ENCODE data around the gene CHRNA7. TPM values are rescaled to one million over a fixed set of nuclear protein-coding genes. Genes with fewer than 3 reads are reported as not detected.

CHRNA7 gene
- total RNA-seq, 6 experiments from 2014 or later: not detected

DNA sequence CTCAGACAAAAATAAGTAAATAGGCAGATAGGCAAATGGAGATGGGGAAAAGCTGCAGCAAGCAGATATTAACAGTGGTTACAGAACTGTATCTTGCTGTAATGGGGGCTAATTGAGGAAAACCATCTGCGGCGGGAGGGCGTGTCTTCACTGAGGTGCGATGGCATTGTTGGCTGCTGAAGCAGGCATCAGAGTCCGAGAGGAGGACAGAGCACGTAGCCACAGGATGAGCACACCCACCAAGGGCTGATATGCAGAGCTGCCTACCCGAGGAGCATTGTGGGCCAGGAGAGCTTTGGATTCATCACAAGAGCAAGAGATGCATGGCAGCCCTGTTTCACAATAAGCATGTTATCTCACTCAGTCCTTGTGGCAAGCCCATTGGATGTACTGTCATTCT, 30.4 kb downstream of the CHRNA7 start:
- Mint-ChIP-seq H3K9me3 (peaks cover 46% of the 10 kb centered on the region), H3K4me1 (ENCODE audit: low read depth) (no peaks in the 10 kb centered on the region), H3K27me3 (ENCODE audit: insufficient read depth) (peaks cover 2% of the 10 kb centered on the region; the same call in 1 of the 2 replicates), H3K4me3 (no peak overlapping the region), H3K36me3 (ENCODE audit: low read depth) (no peaks in the 10 kb centered on the region), H3K27ac (no peak overlapping the region)
- DNase-seq: no peak
- TF ChIP-seq, protein P1, sequence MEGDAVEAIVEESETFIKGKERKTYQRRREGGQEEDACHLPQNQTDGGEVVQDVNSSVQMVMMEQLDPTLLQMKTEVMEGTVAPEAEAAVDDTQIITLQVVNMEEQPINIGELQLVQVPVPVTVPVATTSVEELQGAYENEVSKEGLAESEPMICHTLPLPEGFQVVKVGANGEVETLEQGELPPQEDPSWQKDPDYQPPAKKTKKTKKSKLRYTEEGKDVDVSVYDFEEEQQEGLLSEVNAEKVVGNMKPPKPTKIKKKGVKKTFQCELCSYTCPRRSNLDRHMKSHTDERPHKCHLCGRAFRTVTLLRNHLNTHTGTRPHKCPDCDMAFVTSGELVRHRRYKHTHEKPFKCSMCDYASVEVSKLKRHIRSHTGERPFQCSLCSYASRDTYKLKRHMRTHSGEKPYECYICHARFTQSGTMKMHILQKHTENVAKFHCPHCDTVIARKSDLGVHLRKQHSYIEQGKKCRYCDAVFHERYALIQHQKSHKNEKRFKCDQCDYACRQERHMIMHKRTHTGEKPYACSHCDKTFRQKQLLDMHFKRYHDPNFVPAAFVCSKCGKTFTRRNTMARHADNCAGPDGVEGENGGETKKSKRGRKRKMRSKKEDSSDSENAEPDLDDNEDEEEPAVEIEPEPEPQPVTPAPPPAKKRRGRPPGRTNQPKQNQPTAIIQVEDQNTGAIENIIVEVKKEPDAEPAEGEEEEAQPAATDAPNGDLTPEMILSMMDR (IDR thresholded peaks at IDR 0.05): no peak

DNA sequence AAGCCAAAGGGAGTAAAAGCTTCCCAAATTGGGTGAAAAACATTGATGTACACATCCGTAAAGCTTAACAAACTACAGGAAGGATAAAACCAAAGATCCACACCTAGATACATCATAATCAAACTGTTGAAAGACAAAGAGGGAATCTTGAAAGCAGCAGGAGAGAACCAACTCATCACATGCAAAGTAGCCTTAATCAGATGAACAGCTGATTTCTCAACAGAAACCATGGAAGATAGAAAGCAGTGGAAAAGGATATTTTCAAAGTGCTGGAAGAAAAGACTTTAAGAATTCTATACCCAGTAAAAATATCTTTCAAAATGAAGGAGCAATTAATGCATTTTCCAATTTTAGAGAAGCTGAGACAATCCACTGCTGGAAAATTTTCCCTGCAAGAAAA, 36.8 kb downstream of the CHRNA7 start:
- TF ChIP-seq, protein P1 (IDR thresholded peaks at IDR 0.05): no peak
- no peak overlapping the region for H3K4me3 Mint-ChIP-seq
- H3K4me1 Mint-ChIP-seq (ENCODE audit: low read depth): no peaks in the 10 kb centered on the region
- H3K27me3 Mint-ChIP-seq (ENCODE audit: insufficient read depth): peaks cover 2% of the 10 kb centered on the region; the same call in 1 of the 2 replicates
- no peak for DNase-seq
- H3K36me3 Mint-ChIP-seq (ENCODE audit: low read depth): peaks cover 7% of the 10 kb centered on the region
- peaks cover 75% of the 10 kb centered on the region for H3K9me3 Mint-ChIP-seq
- H3K27ac Mint-ChIP-seq: no peak overlapping the region

DNA sequence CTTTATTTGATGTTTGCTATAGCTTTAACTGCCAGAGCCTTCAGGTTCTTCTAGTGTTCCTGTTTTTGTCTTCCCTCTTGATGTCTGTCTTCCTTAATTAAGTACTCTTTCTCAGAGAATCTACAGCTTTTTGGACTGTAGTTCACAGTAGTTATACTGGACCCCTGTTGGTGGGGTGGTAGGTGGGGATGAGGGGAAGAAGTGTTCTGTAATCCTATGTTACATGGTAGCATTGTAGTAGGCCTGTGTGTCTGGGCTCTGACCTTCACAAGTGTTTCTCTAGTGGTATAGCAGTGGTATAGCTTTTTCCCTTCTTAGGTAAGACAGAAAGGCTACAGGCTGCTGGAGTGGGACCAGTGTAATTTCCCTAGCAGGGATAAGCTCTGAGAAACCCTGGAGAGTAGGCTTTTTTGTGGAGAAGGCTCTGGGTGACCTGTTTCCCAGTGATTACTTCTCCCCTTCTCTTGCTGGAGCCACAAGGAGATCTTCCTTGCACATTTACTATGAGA, 59.6 kb downstream of the CHRNA7 start:
- Mint-ChIP-seq H3K36me3 (ENCODE audit: low read depth) (no peaks in the 10 kb centered on the region), H3K27ac (no peak overlapping the region)

DNA sequence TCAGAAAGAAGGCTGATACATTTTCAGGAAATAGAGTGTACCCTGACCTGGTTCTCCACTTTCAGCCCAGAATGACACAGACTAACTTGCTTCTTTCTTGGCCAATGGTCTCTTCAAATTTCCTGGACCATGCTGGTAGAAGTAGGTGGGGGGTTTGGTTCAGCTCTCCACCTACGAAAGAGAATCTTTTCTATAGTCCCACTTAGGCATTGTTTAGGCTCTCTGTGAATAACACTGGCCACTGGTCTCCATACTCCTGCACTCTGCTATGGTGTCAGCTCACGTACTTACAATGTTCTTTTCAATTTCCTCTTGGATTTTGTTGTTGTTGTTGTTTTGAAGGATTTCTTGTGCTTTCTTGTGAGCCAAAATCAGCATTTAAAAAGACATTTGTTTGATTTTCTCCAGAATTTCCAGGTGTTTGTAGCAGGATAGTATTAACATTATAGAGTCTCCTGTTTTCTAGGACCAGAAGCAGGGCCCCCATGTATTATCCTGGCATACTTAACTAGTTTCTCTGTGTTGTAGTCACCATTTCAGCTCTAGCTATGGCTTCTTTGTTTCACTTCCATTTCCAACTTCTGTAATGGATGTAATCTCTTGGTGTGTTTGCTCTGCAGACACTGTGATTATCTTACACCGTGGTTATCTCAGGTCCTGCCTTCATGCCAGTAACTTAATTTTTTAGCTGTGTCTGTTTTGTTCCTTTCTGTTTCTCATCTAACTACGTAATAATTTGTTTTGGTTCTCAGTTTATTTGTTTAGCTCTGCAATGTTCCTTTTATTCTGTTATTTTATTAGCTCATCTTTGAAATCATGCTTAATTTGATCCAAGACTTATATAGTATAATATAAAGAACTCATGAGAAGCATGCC, 61.4 kb downstream of the CHRNA7 start:
- no peak for DNase-seq
- H3K4me3 Mint-ChIP-seq: no peak overlapping the region
- H3K27me3 Mint-ChIP-seq (ENCODE audit: insufficient read depth): no peaks in the 10 kb centered on the region
- no peaks in the 10 kb centered on the region for H3K36me3 Mint-ChIP-seq (ENCODE audit: low read depth)
- TF ChIP-seq, protein P1 (IDR thresholded peaks at IDR 0.05): no peak
- peaks cover 40% of the 10 kb centered on the region for H3K9me3 Mint-ChIP-seq
- no peaks in the 10 kb centered on the region for H3K4me1 Mint-ChIP-seq (ENCODE audit: low read depth)
- H3K27ac Mint-ChIP-seq: no peak overlapping the region

More for the DNA sequence above, 59.6 kb downstream of the CHRNA7 start:
- Mint-ChIP-seq H3K27me3 (ENCODE audit: insufficient read depth) (no peaks in the 10 kb centered on the region), H3K4me1 (ENCODE audit: low read depth) (no peaks in the 10 kb centered on the region), H3K9me3 (peaks cover 40% of the 10 kb centered on the region), H3K4me3 (no peak overlapping the region)
- TF ChIP-seq, protein P1 (IDR thresholded peaks at IDR 0.05): no peak
- DNase-seq: no peak

DNA sequence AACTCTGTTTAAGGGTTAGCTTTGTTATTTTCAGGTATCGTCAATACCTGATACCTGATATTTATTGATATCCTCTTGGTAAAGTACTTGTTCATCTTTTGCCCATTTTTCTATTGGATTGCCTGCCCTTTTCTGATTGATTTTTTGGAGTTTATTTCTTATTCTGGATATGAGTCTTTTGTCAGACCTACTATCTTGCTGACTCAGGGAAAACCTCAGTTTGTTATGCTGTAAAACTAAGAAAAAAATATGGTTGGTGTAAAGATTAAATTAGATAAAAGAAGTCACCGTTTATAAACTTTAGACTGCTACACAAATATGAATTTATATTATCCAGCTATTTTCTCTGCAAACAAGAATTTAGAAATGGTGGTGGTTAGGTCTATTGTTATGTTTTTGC, 65.9 kb downstream of the CHRNA7 start:
- H3K4me1 Mint-ChIP-seq (ENCODE audit: low read depth): no peaks in the 10 kb centered on the region
- no peak overlapping the region for H3K27ac Mint-ChIP-seq
- no peak overlapping the region for H3K4me3 Mint-ChIP-seq
- no peaks in the 10 kb centered on the region for H3K27me3 Mint-ChIP-seq (ENCODE audit: insufficient read depth)
- H3K9me3 Mint-ChIP-seq: peaks cover 53% of the 10 kb centered on the region
- H3K36me3 Mint-ChIP-seq (ENCODE audit: low read depth): no peaks in the 10 kb centered on the region
- DNase-seq: no peak
- TF ChIP-seq, protein P1 (IDR thresholded peaks at IDR 0.05): no peak
